ENCODE data around the gene RTN4IP1.
"Not testable (repeated sequence)": the region's sequence is repeated elsewhere in the genome, so short reads cannot be mapped to it uniquely, and the experiment has no call there.

Gene RTN4IP1

DNA sequence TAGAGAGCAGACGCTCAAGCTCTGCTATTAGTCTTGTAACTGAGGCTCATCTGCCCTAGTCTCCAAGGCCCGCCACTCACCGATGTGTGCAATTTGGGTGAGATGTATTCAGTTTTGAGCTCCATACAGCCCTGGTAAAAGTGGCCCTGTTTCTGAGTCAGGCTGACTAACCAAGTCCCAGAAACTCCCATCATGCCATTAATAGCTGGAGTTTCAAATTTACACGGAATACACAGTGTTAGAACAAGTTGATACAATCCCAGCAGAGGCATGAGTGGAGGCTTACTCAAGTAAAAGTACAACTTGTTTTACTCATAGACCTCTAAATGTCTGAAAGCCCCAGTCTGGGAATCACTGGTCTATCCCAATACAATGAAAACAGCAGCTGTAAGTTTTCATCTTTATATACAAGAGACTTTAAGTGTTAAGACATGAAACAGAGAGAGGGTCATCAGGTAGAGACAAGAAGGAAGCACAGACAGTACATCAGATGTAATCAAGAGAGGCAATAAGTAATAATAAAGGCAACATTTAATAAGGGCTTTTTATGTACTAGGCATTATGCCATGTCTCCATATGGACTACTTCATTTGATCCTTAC lies 42.4 kb downstream of the RTN4IP1 start:
- no peak for DNase-seq (ENCODE audit: low read depth)

DNA sequence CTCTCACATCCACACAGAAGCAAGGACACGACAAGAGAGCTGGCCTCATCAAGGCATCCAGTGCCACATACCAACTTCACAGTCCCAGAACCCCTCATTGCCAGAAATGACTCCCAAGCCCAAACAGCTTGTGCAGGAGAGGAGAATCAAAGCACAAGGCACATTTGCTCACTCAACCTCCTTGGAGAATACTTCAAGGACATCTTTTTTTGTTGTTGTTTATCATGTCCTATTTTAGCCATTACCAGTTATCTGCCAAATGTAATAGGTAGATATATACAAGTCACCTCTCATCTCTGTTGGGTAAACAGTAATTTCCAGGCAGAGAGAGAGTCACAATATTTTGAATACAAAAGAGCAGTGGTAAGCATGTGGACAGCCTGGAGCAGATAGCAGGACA lies 47.8 kb downstream of the RTN4IP1 start:
- no peak for DNase-seq (ENCODE audit: low read depth)

DNA sequence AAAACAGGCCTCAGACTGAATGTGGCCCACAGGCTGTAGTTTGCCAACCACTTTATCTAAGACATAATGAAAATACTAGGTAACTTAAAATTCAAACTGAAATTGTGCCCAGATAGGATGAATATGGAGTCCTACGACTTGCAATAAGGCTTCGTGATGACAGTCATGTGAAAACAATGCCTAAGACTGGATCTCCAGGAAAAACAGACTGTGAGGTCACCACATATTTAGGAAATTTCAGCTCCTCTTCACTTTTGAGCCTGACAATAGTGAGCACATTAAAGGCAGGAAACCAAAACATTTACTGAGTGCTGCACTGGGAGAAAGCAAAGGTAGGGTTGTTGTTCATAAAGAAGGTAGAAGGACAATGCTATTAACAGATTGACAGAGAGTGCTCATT lies 50.0 kb downstream of the RTN4IP1 start:
- DNase-seq (ENCODE audit: low read depth), result no peak

GRCh38 chr6:106574741-106575458 lies 54.4 kb downstream of the RTN4IP1 start:
- DNase-seq (ENCODE audit: low read depth), result peak; percentile 53

GRCh38 chr6:106572875-106573585 lies 56.3 kb downstream of the RTN4IP1 start:
- DNase-seq (ENCODE audit: low read depth), result no peak

DNA sequence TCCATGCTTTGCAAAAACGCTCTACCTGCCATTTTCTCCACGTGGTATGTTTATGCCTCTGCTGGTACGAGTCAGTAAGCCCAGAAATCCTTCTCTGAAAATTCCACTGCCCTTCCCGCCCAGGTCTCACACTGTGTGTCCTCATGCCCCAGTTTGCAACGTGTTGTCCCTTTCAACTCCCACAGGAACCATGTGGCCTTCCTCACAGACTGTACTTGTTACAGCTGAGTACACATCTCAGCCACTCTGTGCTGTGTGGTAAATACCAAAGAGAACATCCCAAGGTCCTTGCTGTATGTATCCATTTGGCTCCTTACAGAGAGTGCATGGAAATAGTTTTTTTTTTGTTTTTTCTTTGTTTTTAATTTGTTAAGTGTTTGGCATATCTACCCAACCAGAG lies 56.9 kb downstream of the RTN4IP1 start:
- no peak for DNase-seq (ENCODE audit: low read depth)

DNA sequence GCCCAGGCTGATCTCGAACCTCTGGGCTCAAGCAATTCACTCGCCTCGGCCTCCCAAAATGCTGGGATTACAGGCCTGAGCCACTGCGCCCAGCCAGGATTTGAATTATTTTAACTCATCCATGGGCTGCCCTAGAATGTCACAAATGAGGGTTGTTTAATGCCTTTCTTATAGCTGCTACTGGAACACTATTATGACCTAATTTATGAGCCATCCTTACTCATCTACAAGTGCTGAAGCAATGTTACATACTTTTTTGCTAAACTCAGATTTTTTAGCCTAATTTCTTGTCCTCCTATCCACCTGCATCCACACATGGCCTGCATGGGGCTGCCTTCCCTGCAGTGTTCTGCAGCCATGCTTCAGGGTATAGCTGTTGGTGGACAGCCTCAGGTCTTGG lies 59.9 kb downstream of the RTN4IP1 start:
- DNase-seq (ENCODE audit: low read depth), result no peak

- no peak for DNase-seq (ENCODE audit: low read depth)
These were observed 60.8 kb downstream of the RTN4IP1 start for GRCh38 chr6:106568530-106568929.

DNA sequence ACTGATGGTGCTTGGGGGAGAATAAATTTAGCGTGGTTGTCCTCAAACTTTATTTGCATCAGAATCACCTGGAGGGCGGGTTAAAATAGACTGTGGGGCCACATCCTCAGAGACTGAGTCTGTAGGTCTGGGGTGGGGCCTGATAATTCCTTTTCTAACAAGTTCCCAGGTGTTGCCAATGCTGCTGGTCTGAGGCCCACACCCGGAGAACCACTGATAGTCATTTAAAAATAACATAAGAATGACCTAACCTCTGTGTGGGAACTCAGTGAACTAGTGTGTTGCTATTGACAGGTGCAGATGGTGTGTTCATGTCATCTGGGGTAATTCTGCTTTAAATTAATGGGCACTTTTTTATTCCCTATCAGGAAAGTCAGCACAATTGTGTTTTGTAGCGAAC lies 64.8 kb downstream of the RTN4IP1 start:
- no peak for DNase-seq (ENCODE audit: low read depth)

DNA sequence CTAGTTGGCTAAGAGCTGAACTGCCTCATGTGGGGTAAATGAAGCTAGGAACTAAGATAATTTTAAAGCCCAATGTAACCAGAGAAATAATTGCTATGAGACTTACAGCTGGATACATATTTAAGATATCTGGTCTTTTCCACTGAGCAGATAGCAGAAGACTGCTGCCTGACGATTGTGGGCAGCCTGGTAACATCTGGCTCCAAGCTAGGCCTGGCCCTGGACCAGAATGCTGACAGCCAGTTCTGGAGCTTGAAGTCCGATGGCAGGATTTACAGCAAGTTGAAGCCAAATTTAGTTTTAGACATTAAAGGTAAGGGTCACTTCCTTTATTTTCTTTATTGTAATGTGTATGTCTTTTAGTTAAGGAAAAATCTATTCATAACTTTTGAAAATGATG lies 65.7 kb downstream of the RTN4IP1 start:
- no peak for DNase-seq (ENCODE audit: low read depth)

DNA sequence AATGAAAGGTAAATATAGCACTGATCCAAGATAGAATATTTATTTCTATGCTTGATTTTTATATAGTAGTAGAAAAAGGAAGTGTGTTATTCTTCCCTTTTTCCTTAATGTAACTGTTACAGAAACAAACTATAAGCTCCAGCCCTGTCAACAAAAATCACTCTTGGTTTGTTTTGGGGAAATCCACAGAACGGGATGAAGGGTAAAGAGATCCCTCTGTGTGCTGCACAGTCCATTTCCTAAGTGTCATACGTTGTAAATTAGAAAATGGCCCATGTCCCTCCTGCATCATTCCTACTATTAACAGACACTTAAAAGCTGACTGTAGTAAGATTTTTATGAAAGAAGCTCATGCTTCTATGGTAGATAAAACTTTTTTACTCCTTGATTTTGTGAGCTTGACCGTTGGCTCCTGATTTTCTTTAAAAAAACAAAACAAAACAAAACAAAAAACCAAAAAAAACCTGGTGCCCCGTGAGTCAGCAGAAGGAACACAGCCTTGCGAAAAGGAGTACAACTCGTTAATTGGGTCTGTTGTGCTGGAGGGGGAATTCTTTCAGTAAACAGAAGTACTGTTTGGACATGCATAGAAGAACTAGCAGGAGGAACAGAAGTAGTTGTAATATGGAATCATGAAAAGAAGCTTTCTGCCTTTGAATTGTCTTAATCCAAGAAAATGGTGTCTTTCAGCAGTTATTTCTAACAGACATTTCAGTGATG lies 67.5 kb downstream of the RTN4IP1 start:
- no peak for DNase-seq (ENCODE audit: low read depth)

- no peak for DNase-seq (ENCODE audit: low read depth)
These were observed 68.2 kb downstream of the RTN4IP1 start for GRCh38 chr6:106560996-106561685.

GRCh38 chr6:106559659-106560058 lies 69.6 kb downstream of the RTN4IP1 start:
- DNase-seq (ENCODE audit: low read depth), result not testable (repeated sequence)

- DNase-seq (ENCODE audit: low read depth), result no peak
These were observed 70.9 kb downstream of the RTN4IP1 start for GRCh38 chr6:106558364-106558763.

GRCh38 chr6:106557837-106558236 lies 71.5 kb downstream of the RTN4IP1 start:
- DNase-seq (ENCODE audit: low read depth), result no peak

GRCh38 chr6:106556368-106556960 lies 72.8 kb downstream of the RTN4IP1 start:
- DNase-seq (ENCODE audit: low read depth), result no peak

DNA sequence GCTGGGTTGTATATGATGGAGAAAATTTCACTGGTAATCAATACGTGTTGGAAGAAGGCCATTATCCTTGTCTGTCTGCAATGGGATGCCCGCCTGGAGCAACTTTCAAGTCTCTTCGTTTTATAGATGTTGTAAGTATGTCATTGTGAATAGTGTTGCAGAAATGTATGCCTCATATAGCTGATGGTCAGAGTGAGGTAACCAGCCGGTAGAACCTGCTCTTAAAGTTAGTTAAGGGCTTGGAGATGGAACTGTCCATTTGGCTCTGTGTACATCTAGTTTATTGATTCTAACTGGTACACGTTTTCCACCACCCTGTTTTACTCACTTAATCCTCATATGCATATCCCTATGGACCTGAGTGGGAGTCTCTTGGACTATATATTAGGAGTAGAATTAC lies 73.5 kb downstream of the RTN4IP1 start:
- DNase-seq (ENCODE audit: low read depth), result no peak

GRCh38 chr6:106553440-106553839 lies 75.9 kb downstream of the RTN4IP1 start:
- no peak for DNase-seq (ENCODE audit: low read depth)

DNA sequence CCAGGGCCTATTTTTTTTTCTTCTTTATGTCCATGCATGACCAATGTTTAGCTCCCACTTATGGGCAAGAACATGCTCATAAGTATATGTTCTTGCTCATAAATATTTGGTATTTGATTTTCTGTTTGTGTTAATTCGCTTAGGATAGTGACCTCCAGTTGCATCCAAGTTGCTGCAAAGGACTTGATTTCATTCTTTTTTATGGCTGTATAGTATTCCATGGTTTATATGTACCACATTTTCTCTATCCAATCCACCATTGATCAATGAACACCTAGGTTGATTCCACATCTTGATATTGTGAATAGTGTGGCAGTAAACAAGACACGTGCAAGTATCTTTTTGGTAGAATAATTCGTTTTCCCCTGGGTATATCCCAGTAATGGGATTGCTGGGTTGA lies 78.1 kb downstream of the RTN4IP1 start:
- no peak for DNase-seq (ENCODE audit: low read depth)

GRCh38 chr6:106549521-106549920 lies 79.8 kb downstream of the RTN4IP1 start:
- DNase-seq (ENCODE audit: low read depth), result no peak

- DNase-seq (ENCODE audit: low read depth), result not testable (repeated sequence)
These were observed 80.3 kb downstream of the RTN4IP1 start for GRCh38 chr6:106548926-106549455.
